ENCODE data around the gene CYP2B6.

Gene CYP2B6

GRCh38 chr19:40990972-40991381 lies at the start of gene CYP2B6:
TSS of gene CYP2B6 (plus strand) at chr19:40991282. CDS start at chr19:40991306, 24 bp downstream.
- no peak for TF ChIP-seq CTCF (IDR thresholded peaks at IDR 0.05; ENCODE audit: extremely low read depth, insufficient read depth, missing control alignments)
- no peak for DNase-seq (ENCODE audit: low spot score)
- in situ Hi-C loops (cut with MboI; ENCODE audit: low pct_unique_long_range_greater_than_20kb, low sequenced_read_pairs, unreplicated experiment) = no loop called here

GRCh38 chr19:40941481-40942219 lies 49.4 kb upstream of the CYP2B6 start:
- in situ Hi-C loops (cut with MboI; ENCODE audit: low pct_unique_long_range_greater_than_20kb, low sequenced_read_pairs, unreplicated experiment) = no loop called here
- no peak for TF ChIP-seq CTCF (IDR thresholded peaks at IDR 0.05; ENCODE audit: extremely low read depth, insufficient read depth, missing control alignments)
- no peak for DNase-seq (ENCODE audit: low spot score)

GRCh38 chr19:40945645-40946044 lies 45.4 kb upstream of the CYP2B6 start:
- in situ Hi-C loops (cut with MboI; ENCODE audit: low pct_unique_long_range_greater_than_20kb, low sequenced_read_pairs, unreplicated experiment) = no loop called here
- TF ChIP-seq CTCF (IDR thresholded peaks at IDR 0.05; ENCODE audit: extremely low read depth, insufficient read depth, missing control alignments) = no peak
- no peak for DNase-seq (ENCODE audit: low spot score)

GRCh38 chr19:40947114-40947513 lies 44.0 kb upstream of the CYP2B6 start:
- in situ Hi-C loops (cut with MboI; ENCODE audit: low pct_unique_long_range_greater_than_20kb, low sequenced_read_pairs, unreplicated experiment) = no loop called here
- no peak for DNase-seq (ENCODE audit: low spot score)
- no peak for TF ChIP-seq CTCF (IDR thresholded peaks at IDR 0.05; ENCODE audit: extremely low read depth, insufficient read depth, missing control alignments)

- in situ Hi-C loops (cut with MboI; ENCODE audit: low pct_unique_long_range_greater_than_20kb, low sequenced_read_pairs, unreplicated experiment) = no loop called here
- DNase-seq (ENCODE audit: low spot score) = no peak
Observed at GRCh38 chr19:40947573-40947972, 43.5 kb upstream of the CYP2B6 start.

GRCh38 chr19:40948580-40949299 lies 42.3 kb upstream of the CYP2B6 start:
- DNase-seq (ENCODE audit: low spot score) = no peak
- no peak for TF ChIP-seq CTCF (IDR thresholded peaks at IDR 0.05; ENCODE audit: extremely low read depth, insufficient read depth, missing control alignments)
- in situ Hi-C loops (cut with MboI; ENCODE audit: low pct_unique_long_range_greater_than_20kb, low sequenced_read_pairs, unreplicated experiment) = no loop called here

More at GRCh38 chr19:40947573-40947972, 43.5 kb upstream of the CYP2B6 start:
- no peak for TF ChIP-seq CTCF (IDR thresholded peaks at IDR 0.05; ENCODE audit: extremely low read depth, insufficient read depth, missing control alignments)
